Measurements from ENCODE around the gene UBR4.

UBR4 gene

GRCh38 chr1:19081218-19081893 is 128.7 kb downstream of the UBR4 start:
- H3K27ac ChIP-seq (ENCODE audit: low read length): no peak overlapping the region
- no peak overlapping the region for H3K4me2 ChIP-seq (ENCODE audit: low read depth, low read length)
- H3F3A ChIP-seq (ENCODE audit: insufficient read depth, low read length): no peaks in the 10 kb centered on the region
- no peak overlapping the region for H3K9ac ChIP-seq (ENCODE audit: low read length)
- H3K36me3 ChIP-seq (replicated peaks; ENCODE audit: insufficient read depth, low read length): no peaks in the 10 kb centered on the region
- no peak for DNase-seq
- no peak overlapping the region for H3K4me3 ChIP-seq (ENCODE audit: low read length)
- no peaks in the 10 kb centered on the region for H3K27me3 ChIP-seq (replicated peaks; ENCODE audit: insufficient read depth, low read length)
- H2AFZ ChIP-seq (ENCODE audit: low read length): no peak overlapping the region
- H3K9me3 ChIP-seq (replicated peaks; ENCODE audit: insufficient read depth, low read length): no peaks in the 10 kb centered on the region
- H4K20me1 ChIP-seq (ENCODE audit: insufficient read depth, low read length): no peaks in the 10 kb centered on the region
- TF ChIP-seq EZH2phosphoT487 (IDR thresholded peaks at IDR 0.05; ENCODE audit: low read length) (no peak), EZH2 (optimal IDR thresholded peaks at IDR 0.05; ENCODE audit: low read depth, low read length) (no peak), CTCF (IDR thresholded peaks at IDR 0.05; ENCODE audit: low read length) (no peak)
- no peaks in the 10 kb centered on the region for H3K9me2 ChIP-seq (replicated peaks; ENCODE audit: insufficient read depth, low read length)
- H3K79me2 ChIP-seq (ENCODE audit: low read length): no peaks in the 10 kb centered on the region
- H3K4me1 ChIP-seq (ENCODE audit: low read length): no peaks in the 10 kb centered on the region

GRCh38 chr1:19080721-19081120 is 129.3 kb downstream of the UBR4 start:
- no peak for DNase-seq
- H3K4me3 ChIP-seq (ENCODE audit: low read length): no peak overlapping the region
- H2AFZ ChIP-seq (ENCODE audit: low read length): no peak overlapping the region
- no peaks in the 10 kb centered on the region for H3K9me2 ChIP-seq (replicated peaks; ENCODE audit: insufficient read depth, low read length)
- no peaks in the 10 kb centered on the region for H4K20me1 ChIP-seq (ENCODE audit: insufficient read depth, low read length)
- H3K27ac ChIP-seq (ENCODE audit: low read length): no peak overlapping the region
- no peaks in the 10 kb centered on the region for H3K4me1 ChIP-seq (ENCODE audit: low read length)
- no peaks in the 10 kb centered on the region for H3K9me3 ChIP-seq (replicated peaks; ENCODE audit: insufficient read depth, low read length)
- no peaks in the 10 kb centered on the region for H3K79me2 ChIP-seq (ENCODE audit: low read length)
- no peak overlapping the region for H3K9ac ChIP-seq (ENCODE audit: low read length)
- H3K4me2 ChIP-seq (ENCODE audit: low read depth, low read length): no peak overlapping the region
- H3K27me3 ChIP-seq (replicated peaks; ENCODE audit: insufficient read depth, low read length): no peaks in the 10 kb centered on the region
- H3K36me3 ChIP-seq (replicated peaks; ENCODE audit: insufficient read depth, low read length): no peaks in the 10 kb centered on the region
- H3F3A ChIP-seq (ENCODE audit: insufficient read depth, low read length): no peaks in the 10 kb centered on the region
- TF ChIP-seq CTCF (IDR thresholded peaks at IDR 0.05; ENCODE audit: low read length) (no peak), EZH2phosphoT487 (IDR thresholded peaks at IDR 0.05; ENCODE audit: low read length) (no peak), EZH2 (optimal IDR thresholded peaks at IDR 0.05; ENCODE audit: low read depth, low read length) (no peak)

- no peak for DNase-seq
- H3K4me2 ChIP-seq (ENCODE audit: low read depth, low read length): no peak overlapping the region
- no peaks in the 10 kb centered on the region for H3F3A ChIP-seq (ENCODE audit: insufficient read depth, low read length)
- H2AFZ ChIP-seq (ENCODE audit: low read length): no peak overlapping the region
- H4K20me1 ChIP-seq (ENCODE audit: insufficient read depth, low read length): no peaks in the 10 kb centered on the region
- no peaks in the 10 kb centered on the region for H3K27me3 ChIP-seq (replicated peaks; ENCODE audit: insufficient read depth, low read length)
- H3K4me1 ChIP-seq (ENCODE audit: low read length): no peaks in the 10 kb centered on the region
- H3K79me2 ChIP-seq (ENCODE audit: low read length): no peaks in the 10 kb centered on the region
- no peaks in the 10 kb centered on the region for H3K9me3 ChIP-seq (replicated peaks; ENCODE audit: insufficient read depth, low read length)
- no peaks in the 10 kb centered on the region for H3K36me3 ChIP-seq (replicated peaks; ENCODE audit: insufficient read depth, low read length)
- TF ChIP-seq CTCF (IDR thresholded peaks at IDR 0.05; ENCODE audit: low read length) (no peak), EZH2 (optimal IDR thresholded peaks at IDR 0.05; ENCODE audit: low read depth, low read length) (no peak), EZH2phosphoT487 (IDR thresholded peaks at IDR 0.05; ENCODE audit: low read length) (no peak)
- no peaks in the 10 kb centered on the region for H3K9me2 ChIP-seq (replicated peaks; ENCODE audit: insufficient read depth, low read length)
- no peak overlapping the region for H3K9ac ChIP-seq (ENCODE audit: low read length)
- no peak overlapping the region for H3K4me3 ChIP-seq (ENCODE audit: low read length)
- H3K27ac ChIP-seq (ENCODE audit: low read length): no peak overlapping the region
These were observed 130.3 kb downstream of the UBR4 start for GRCh38 chr1:19079541-19080472.
